GM12878 (cell line): ENCODE measurements around the gene EIF3A. TPM values are rescaled to one million over a fixed set of nuclear protein-coding genes. Genes with fewer than 3 reads are reported as not detected.

Experiments used
- ATAC-seq: fragments of 200-7000 bp; cut with Tn5 transposase; 3 replicates; pipeline ENCODE4 v1.9.1; 2020; ENCODE audit warnings: mild to moderate bottlenecking, moderate library complexity
- BruUV-seq: library from RNA; stranded (reverse); fragments of 400-500 nt; replicated peaks from 2 replicates; lab custom pipeline; 2021; lab: Mats Ljungman, UMichigan
- CTCF ChIA-PET: fragments of 300-600 bp; sonication (Branson Sonifier 250); formaldehyde crosslinking; extraction: SDS; loops from one replicate; lab custom pipeline; 2021; ENCODE audit warnings: inconsistent platforms; lab: Yijun Ruan, JAX
- POLR2A ChIA-PET: fragments of 350-600 bp; formaldehyde crosslinking; extraction: SDS; loops from one replicate; lab custom pipeline; 2021; ENCODE audit warnings: inconsistent platforms; lab: Charles Lee
- RAD21 ChIA-PET: fragments of 300-600 bp; sonication (Branson Sonifier 250); formaldehyde crosslinking; loops from one replicate; lab custom pipeline; 2023; ENCODE audit warnings: antibody characterized with exemption; ENCODE audit not compliant: unreplicated experiment; lab: Charles Lee
- SMC1A ChIA-PET: fragments of 300-600 bp; sonication (Branson Sonifier 250); formaldehyde crosslinking; loops from one replicate; lab custom pipeline; 2023; ENCODE audit not compliant: unreplicated experiment, uncharacterized antibody; lab: Charles Lee
- DNase-seq: peaks from one replicate; pipeline ENCODE4 v3.0.0-alpha.2; 2011; ENCODE audit warnings: low read depth, low spot score
- FAIRE-seq: peaks from 3 replicates; lab custom pipeline; 2011; peaks lifted over from hg19 to GRCh38; lab: Jason Lieb, UNC
- H2AFZ ChIP-seq: 2 replicates; pipeline ENCODE4 v1.6.0; 2011; ENCODE audit warnings: low read depth, low read length, control low read depth; ENCODE audit not compliant: control insufficient read depth
- H3K27ac ChIP-seq: 2 replicates; pipeline ENCODE4 v1.5.1; 2011; ENCODE audit warnings: control low read depth; ENCODE audit not compliant: control insufficient read depth, insufficient read depth
- H3K27me3 ChIP-seq, 2 experiments: replicated peaks in 1 of 2; 2 replicates each; pipeline versions ENCODE4 v1.6.0 to v1.6.1; 2011; ENCODE audit warnings: low read length in 1 of 2; ENCODE audit not compliant: control insufficient read depth in 2 of 2, insufficient read depth in 2 of 2
- H3K36me3 ChIP-seq, 2 experiments: 2 replicates each; pipeline ENCODE4 v1.5.1; 2011; ENCODE audit warnings: low read length in 1 of 2; ENCODE audit not compliant: control insufficient read depth in 2 of 2, insufficient read depth in 2 of 2
- H3K4me1 ChIP-seq: 2 replicates; pipeline ENCODE4 v1.6.1; 2011; ENCODE audit warnings: mild to moderate bottlenecking, low read length, moderate library complexity, mixed read lengths; ENCODE audit not compliant: control insufficient read depth, insufficient read depth
- H3K4me2 ChIP-seq: 2 replicates; pipeline ENCODE4 v1.6.0; 2011; ENCODE audit warnings: control low read depth; ENCODE audit not compliant: control insufficient read depth, insufficient read depth
- H3K4me3 ChIP-seq: fragments of 200-600 bp; sonication (generic); 2 replicates; pipeline ENCODE4 v1.5.1; 2016
- H3K79me2 ChIP-seq: 2 replicates; pipeline ENCODE4 v1.6.0; 2011; ENCODE audit warnings: low read length; ENCODE audit not compliant: control insufficient read depth, insufficient read depth
- H3K9ac ChIP-seq: 2 replicates; pipeline ENCODE4 v1.8.0; 2011; ENCODE audit warnings: low read length, control low read depth, mixed read lengths; ENCODE audit not compliant: control insufficient read depth, insufficient read depth
- H3K9me3 ChIP-seq: replicated peaks from 3 replicates; pipeline ENCODE4 v1.5.1; 2011; ENCODE audit warnings: mild to moderate bottlenecking, low read length; ENCODE audit not compliant: control insufficient read depth, insufficient read depth
- H4K20me1 ChIP-seq: 2 replicates; pipeline ENCODE4 v1.6.0; 2011; ENCODE audit not compliant: control insufficient read depth, insufficient read depth
- BMI1 ChIP-seq: fragments of 450-650 bp; IDR thresholded peaks from 2 replicates; pipeline ENCODE4 v1.6.1; 2016; ENCODE audit warnings: mild to moderate bottlenecking, moderate library complexity, borderline replicate concordance
- DPF2 ChIP-seq: fragments of 450-650 bp; IDR thresholded peaks from 2 replicates; pipeline ENCODE4 v1.6.1; 2017; ENCODE audit warnings: mild to moderate bottlenecking
- MYC ChIP-seq: IDR thresholded peaks from 2 replicates; pipeline ENCODE4 v1.6.1; 2011; ENCODE audit warnings: mild to moderate bottlenecking, low read length, moderate library complexity, inconsistent platforms; ENCODE audit not compliant: insufficient read depth, insufficient replicate concordance, insufficient read length, severe bottlenecking
- NFXL1 ChIP-seq: fragments of 450-650 bp; IDR thresholded peaks from 2 replicates; pipeline ENCODE4 v1.6.1; 2017; ENCODE audit warnings: antibody characterized with exemption, mild to moderate bottlenecking, borderline replicate concordance
- SIN3A ChIP-seq: IDR thresholded peaks from 2 replicates; pipeline ENCODE4 v1.6.1; 2012; ENCODE audit warnings: low read depth, low read length, improper control_type of control experiment
- SREBF1 ChIP-seq: IDR thresholded peaks from 2 replicates; pipeline ENCODE4 v1.6.1; 2012; ENCODE audit warnings: mild to moderate bottlenecking, low read length
- SRF ChIP-seq, 2 experiments: IDR thresholded peaks; 2 replicates each; pipeline ENCODE4 v1.6.1; 2011; ENCODE audit warnings: low read depth in 2 of 2, low read length in 2 of 2, mild to moderate bottlenecking in 1 of 2, moderate library complexity in 1 of 2
- TCF7 ChIP-seq: IDR thresholded peaks from 2 replicates; pipeline ENCODE4 v1.6.1; 2014; ENCODE audit warnings: antibody characterized with exemption, borderline replicate concordance
- ZNF24 ChIP-seq: fragments of 450-650 bp; IDR thresholded peaks from 2 replicates; pipeline ENCODE4 v1.6.1; 2017; ENCODE audit warnings: antibody characterized with exemption, mild to moderate bottlenecking
- WGBS: methylation state at CpG from one replicate; pipeline ENCODE4 v1.1.6; 2016; ENCODE audit warnings: low lambda C conversion rate; ENCODE audit not compliant: insufficient replicate concordance, insufficient coverage; ENCODE audit errors: missing lambda C conversion rate; 5-methylcytosine and 5-hydroxymethylcytosine counted together
- in situ Hi-C: fragments of 300-500 bp; cut with MboI; formaldehyde crosslinking; loops from 9 replicates; pipeline ENCODE4 v1.14.3; 2018; ENCODE audit warnings: mixed read lengths
- intact Hi-C: fragments of 100-400 bp; cut with micrococcal nuclease; formaldehyde crosslinking; loops from one replicate; pipeline ENCODE4 v1.14.2; 2022; ENCODE audit not compliant: unreplicated experiment
- polyA plus RNA-seq, 11 experiments: library from polyadenylated mRNA; depleted of rRNA in 4 of 11; unstranded in 6 of 11; stranded (reverse) in 5 of 11; fragments of >200 nt; fragmentation: Nextera tagmentation in 4 of 11; fragmentation: Illumina TruSeq in 1 of 11; extraction: Ambion mirVana in 4 of 11; extraction: Trizol in 1 of 11; gene quantifications; 1 replicate in 1 of 11; 2 replicates in 10 of 11; pipeline versions ENCODE4 v1.2.1 to v1.2.3, GENCODE V29; 2011 to 2016; ENCODE audit warnings: inconsistent platforms in 2 of 11, missing spikeins in 2 of 11, low read depth in 1 of 11
- total RNA-seq, 4 experiments: library from RNA; depleted of rRNA in 3 of 4; stranded (reverse); fragments of >200 nt in 3 of 4; fragmentation: Illumina TruSeq in 1 of 4; extraction: Trizol in 1 of 4; gene quantifications; 2 replicates each; pipeline versions ENCODE4 v1.2.1 to v1.2.3, GENCODE V29; 2013 to 2021
- TF ChIP-seq, protein P1 (sequence below): fragments of 450-650 bp; IDR thresholded peaks from 2 replicates; pipeline ENCODE4 v1.6.1; 2017; ENCODE audit warnings: mild to moderate bottlenecking
- TF ChIP-seq, protein P2 (sequence below), 3 experiments: IDR thresholded peaks in 2 of 3; conservative IDR thresholded peaks in 1 of 3; 2 replicates each; pipeline ENCODE4 v1.5.1; 2011; ENCODE audit warnings: low read depth in 3 of 3, low read length in 3 of 3, mild to moderate bottlenecking in 3 of 3, control low read depth in 2 of 3, moderate library complexity in 2 of 3, inconsistent platforms in 1 of 3, mixed read lengths in 1 of 3; ENCODE audit not compliant: control insufficient read depth in 2 of 3, insufficient read depth in 1 of 3; ENCODE audit errors: extremely low read depth in 1 of 3
- TF ChIP-seq, protein P3 (sequence below): fragments of 450-650 bp; IDR thresholded peaks from 2 replicates; pipeline ENCODE4 v1.6.1; 2018; ENCODE audit warnings: mild to moderate bottlenecking, low read depth, moderate library complexity; ENCODE audit not compliant: partially characterized antibody

EIF3A gene
- total and polyA plus RNA-seq, 10 of the 15 experiments (the other 5 are each of a cell fraction or from before 2014, with no cell fraction given), result 42.3 to 195 (median 96.3) TPM

DNA sequence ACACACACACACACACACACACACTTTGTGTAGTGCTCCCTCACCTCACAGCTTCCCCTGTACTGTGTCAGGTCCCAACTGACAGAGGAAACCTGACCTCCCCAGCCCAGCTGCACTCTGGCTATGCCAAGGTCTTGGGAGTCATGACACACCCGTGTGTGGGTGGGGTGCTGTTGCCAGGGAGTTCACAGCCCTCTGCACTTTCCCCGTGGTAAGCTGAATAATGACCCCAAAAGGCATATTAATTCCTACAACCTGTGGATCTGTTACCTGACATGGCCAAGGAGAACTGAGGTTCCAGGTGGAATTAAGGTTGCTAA, 60.0 kb downstream of the EIF3A start:
- ATAC-seq, result no peak
- ChIA-PET SMC1A (no interaction called here), RAD21 (no interaction called here), POLR2A (no interaction called here), CTCF (no interaction called here)
- Histone ChIP-seq H3K9ac (no peak overlapping the region), H2AFZ (no peak overlapping the region), H3K9me3 (no peaks in the 10 kb centered on the region), H3K4me2 (no peak overlapping the region), H4K20me1 (no peaks in the 10 kb centered on the region; the same call in 1 of the 2 replicates), H3K27ac (no peak overlapping the region), H3K4me1 (no peaks in the 10 kb centered on the region), H3K36me3 (no peaks in the 10 kb centered on the region), H3K79me2 (no peaks in the 10 kb centered on the region), H3K4me3 (no peak overlapping the region), H3K27me3 (peaks cover 0 to 7% of the 10 kb centered on the region in 2 experiments; a peak in 3 of 4 replicates)
- in situ Hi-C loops (no loop called here), intact Hi-C loops (no loop called here)
- WGBS, result 0% methylated on average over 2 of the region's 2 CpGs
- FAIRE-seq, result no peak
- no TSS peak for BruUV-seq
- no peak for TF ChIP-seq TCF7
- TF ChIP-seq SIN3A, result no peak
- TF ChIP-seq, protein P1, sequence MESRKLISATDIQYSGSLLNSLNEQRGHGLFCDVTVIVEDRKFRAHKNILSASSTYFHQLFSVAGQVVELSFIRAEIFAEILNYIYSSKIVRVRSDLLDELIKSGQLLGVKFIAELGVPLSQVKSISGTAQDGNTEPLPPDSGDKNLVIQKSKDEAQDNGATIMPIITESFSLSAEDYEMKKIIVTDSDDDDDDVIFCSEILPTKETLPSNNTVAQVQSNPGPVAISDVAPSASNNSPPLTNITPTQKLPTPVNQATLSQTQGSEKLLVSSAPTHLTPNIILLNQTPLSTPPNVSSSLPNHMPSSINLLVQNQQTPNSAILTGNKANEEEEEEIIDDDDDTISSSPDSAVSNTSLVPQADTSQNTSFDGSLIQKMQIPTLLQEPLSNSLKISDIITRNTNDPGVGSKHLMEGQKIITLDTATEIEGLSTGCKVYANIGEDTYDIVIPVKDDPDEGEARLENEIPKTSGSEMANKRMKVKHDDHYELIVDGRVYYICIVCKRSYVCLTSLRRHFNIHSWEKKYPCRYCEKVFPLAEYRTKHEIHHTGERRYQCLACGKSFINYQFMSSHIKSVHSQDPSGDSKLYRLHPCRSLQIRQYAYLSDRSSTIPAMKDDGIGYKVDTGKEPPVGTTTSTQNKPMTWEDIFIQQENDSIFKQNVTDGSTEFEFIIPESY, result no peak
- TF ChIP-seq, protein P2, sequence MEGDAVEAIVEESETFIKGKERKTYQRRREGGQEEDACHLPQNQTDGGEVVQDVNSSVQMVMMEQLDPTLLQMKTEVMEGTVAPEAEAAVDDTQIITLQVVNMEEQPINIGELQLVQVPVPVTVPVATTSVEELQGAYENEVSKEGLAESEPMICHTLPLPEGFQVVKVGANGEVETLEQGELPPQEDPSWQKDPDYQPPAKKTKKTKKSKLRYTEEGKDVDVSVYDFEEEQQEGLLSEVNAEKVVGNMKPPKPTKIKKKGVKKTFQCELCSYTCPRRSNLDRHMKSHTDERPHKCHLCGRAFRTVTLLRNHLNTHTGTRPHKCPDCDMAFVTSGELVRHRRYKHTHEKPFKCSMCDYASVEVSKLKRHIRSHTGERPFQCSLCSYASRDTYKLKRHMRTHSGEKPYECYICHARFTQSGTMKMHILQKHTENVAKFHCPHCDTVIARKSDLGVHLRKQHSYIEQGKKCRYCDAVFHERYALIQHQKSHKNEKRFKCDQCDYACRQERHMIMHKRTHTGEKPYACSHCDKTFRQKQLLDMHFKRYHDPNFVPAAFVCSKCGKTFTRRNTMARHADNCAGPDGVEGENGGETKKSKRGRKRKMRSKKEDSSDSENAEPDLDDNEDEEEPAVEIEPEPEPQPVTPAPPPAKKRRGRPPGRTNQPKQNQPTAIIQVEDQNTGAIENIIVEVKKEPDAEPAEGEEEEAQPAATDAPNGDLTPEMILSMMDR (IDR thresholded peaks at IDR 0.05 in 2 of 3, conservative IDR thresholded peaks at IDR 0.05 in 1 of 3; ENCODE audit: control insufficient read depth in 2 of 3, extremely low read depth in 1 of 3, insufficient read depth in 1 of 3, low read depth in 3 of 3, low read length in 3 of 3), result no peak
- TF ChIP-seq MYC, result no peak
- no peak for TF ChIP-seq ZNF24
- TF ChIP-seq, protein P3, sequence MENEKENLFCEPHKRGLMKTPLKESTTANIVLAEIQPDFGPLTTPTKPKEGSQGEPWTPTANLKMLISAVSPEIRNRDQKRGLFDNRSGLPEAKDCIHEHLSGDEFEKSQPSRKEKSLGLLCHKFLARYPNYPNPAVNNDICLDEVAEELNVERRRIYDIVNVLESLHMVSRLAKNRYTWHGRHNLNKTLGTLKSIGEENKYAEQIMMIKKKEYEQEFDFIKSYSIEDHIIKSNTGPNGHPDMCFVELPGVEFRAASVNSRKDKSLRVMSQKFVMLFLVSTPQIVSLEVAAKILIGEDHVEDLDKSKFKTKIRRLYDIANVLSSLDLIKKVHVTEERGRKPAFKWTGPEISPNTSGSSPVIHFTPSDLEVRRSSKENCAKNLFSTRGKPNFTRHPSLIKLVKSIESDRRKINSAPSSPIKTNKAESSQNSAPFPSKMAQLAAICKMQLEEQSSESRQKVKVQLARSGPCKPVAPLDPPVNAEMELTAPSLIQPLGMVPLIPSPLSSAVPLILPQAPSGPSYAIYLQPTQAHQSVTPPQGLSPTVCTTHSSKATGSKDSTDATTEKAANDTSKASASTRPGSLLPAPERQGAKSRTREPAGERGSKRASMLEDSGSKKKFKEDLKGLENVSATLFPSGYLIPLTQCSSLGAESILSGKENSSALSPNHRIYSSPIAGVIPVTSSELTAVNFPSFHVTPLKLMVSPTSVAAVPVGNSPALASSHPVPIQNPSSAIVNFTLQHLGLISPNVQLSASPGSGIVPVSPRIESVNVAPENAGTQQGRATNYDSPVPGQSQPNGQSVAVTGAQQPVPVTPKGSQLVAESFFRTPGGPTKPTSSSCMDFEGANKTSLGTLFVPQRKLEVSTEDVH, result no peak
- no peak for TF ChIP-seq BMI1
- no peak for TF ChIP-seq SREBF1
- no peak for TF ChIP-seq DPF2
- TF ChIP-seq SRF (IDR thresholded peaks at IDR 0.05; ENCODE audit: low read depth in 2 of 2, low read length in 2 of 2), result no peak
- no peak for TF ChIP-seq NFXL1
- no peak for DNase-seq
